NT2/D1 (cell line): ENCODE results near the gene TXNIP.

Experiments used
- SUZ12 ChIP-seq: IDR thresholded peaks from 2 replicates; pipeline ENCODE4 v1.6.1; 2011; ENCODE audit not compliant: insufficient read length, insufficient read depth; ENCODE audit errors: extremely low read depth
- YY1 ChIP-seq: IDR thresholded peaks from 2 replicates; pipeline ENCODE4 v1.6.1; 2011; ENCODE audit not compliant: insufficient read length, insufficient read depth
- ZNF274 ChIP-seq: IDR thresholded peaks from 2 replicates; pipeline ENCODE4 v1.6.1; 2011; ENCODE audit warnings: mild to moderate bottlenecking, low read depth, low read length

- no peak for TF ChIP-seq YY1
- TF ChIP-seq ZNF274: no peak
- TF ChIP-seq SUZ12: no peak
Observed at GRCh38 chr1:145972580-145972979, 23.8 kb downstream of the TXNIP start.
